NCI-H345 treated with DMSO at 0.1 percent for 48 hours (cell line): ENCODE measurements around the gene ZNF786.
A peak's percentile ranks its signal among the peaks of the same experiment; 100 is the strongest.
"Not testable (repeated sequence)": the region's sequence is repeated elsewhere in the genome, so short reads cannot be mapped to it uniquely, and the experiment has no call there.

Experiments
- DNase-seq: peaks from one replicate; lab custom pipeline; 2025; ENCODE audit not compliant: unreplicated experiment; lab: John Stamatoyannopoulos, UW

ZNF786 gene

DNA sequence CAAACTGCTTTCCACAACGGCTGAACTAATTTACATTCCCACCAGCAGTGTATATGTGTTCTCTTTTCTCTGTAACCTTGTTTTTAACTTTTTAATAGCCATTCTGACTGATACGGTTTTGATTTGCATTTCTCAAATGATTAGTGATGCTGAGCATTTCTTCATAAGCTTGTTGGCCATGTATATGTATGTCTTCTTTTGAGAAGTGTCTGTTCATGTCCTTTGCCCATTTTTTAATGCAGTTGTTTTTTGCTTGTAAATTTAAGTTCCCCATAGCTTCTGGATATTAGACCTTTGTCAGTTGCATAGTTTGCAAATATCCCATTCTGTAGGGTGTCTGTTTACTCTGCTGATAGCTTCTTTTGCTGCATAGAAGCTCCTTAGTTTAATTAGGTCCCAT is 6.1 kb downstream of the ZNF786 start:
- no peak for DNase-seq

DNA sequence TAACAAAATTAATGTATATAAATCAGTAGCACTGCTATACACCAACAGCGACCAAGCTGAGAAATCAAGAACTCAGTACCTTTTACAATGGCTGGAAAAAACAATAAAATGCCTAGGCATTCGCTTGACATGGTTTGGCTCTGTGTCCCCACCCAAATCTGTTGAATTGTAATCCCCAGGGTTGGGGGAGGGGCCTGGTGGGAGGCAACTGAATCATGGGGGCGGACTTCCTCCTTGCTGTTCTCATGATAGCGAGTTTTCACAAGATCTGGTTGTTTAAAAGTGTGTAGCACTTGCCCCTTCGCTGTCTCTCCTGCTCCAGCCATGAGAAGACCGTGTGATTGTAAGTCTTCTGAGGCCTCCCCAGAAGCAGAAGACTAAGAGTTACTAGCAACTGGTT is 8.6 kb downstream of the ZNF786 start:
- no peak for DNase-seq

DNA sequence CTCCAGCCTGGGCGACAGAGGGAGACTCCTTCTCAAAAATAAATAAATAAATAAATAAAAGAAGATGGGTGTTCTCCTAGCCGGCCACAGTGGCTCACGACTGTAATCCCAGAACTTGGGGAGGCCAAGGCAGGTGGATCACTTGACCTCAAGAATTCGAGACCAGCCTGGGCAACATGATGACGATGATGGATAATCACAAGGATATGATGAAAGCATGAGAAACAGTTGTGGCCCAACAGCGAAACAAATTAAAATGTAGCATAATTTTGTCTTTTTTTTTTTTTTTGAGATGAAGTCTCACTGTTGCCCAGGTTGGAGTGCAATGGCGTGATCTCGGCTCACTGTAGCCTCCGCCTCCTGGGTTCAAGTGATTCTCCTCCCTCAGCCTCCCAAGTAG is 12.9 kb downstream of the ZNF786 start:
- DNase-seq, result no peak

DNA sequence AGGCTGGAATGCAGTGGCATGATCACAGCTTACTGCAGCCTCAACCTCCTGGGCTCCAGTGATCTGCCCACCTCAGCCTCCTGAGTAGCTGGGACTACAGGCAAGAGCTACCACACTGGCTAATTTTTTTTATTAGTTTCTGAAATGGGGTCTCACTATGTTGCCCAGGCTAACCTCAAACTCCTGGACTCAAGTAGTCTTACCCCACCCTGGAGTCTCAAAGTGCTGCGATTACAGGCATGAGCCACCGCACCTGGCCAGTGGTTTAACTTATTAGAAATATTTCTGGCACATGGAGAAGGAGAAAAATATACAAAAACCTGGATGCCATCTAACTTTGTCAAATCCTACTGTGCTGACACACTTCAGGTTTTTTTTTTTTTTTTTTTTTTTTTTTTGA is 15.2 kb downstream of the ZNF786 start:
- DNase-seq, result no peak

- no peak for DNase-seq
Observed at GRCh38 chr7:149074116-149074885, 16.2 kb downstream of the ZNF786 start.

DNA sequence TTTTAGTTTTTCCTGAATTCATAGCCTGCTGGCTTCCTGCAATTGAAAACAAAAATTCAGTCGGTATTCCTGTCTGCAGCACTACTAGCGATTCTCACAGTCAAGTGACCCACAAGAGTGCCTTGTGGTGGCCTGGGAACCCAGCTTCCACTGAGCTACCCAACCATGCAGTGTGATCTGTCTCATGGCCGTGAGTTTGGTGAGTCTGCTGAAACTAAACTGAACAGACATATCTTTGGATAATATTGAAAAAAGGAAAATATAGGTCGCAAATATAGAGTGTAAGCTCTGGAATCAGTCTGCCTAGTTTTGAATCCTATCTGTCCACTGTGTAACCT is 18.1 kb downstream of the ZNF786 start:
- DNase-seq, result no peak

- DNase-seq, result no peak
Observed at GRCh38 chr7:149071641-149072437, 18.7 kb downstream of the ZNF786 start.

GRCh38 chr7:149071182-149071635 is 19.3 kb downstream of the ZNF786 start:
- DNase-seq, result no peak

- DNase-seq, result peak; percentile 87
Observed at GRCh38 chr7:149070372-149071125, 20.0 kb downstream of the ZNF786 start.

GRCh38 chr7:149067869-149068268 is 22.6 kb downstream of the ZNF786 start:
- no peak for DNase-seq

GRCh38 chr7:149063476-149063875 is 27.0 kb downstream of the ZNF786 start:
- DNase-seq, result no peak

GRCh38 chr7:149062217-149062899 is 28.2 kb downstream of the ZNF786 start:
- not testable (repeated sequence) for DNase-seq

- DNase-seq, result no peak
Observed at GRCh38 chr7:149060156-149060555, 30.4 kb downstream of the ZNF786 start.

GRCh38 chr7:149053885-149054284 is 36.6 kb downstream of the ZNF786 start:
- DNase-seq, result no peak

GRCh38 chr7:149053384-149053783 is 37.1 kb downstream of the ZNF786 start:
- DNase-seq, result no peak

GRCh38 chr7:149050941-149051340 is 39.6 kb downstream of the ZNF786 start:
- DNase-seq, result no peak

DNA sequence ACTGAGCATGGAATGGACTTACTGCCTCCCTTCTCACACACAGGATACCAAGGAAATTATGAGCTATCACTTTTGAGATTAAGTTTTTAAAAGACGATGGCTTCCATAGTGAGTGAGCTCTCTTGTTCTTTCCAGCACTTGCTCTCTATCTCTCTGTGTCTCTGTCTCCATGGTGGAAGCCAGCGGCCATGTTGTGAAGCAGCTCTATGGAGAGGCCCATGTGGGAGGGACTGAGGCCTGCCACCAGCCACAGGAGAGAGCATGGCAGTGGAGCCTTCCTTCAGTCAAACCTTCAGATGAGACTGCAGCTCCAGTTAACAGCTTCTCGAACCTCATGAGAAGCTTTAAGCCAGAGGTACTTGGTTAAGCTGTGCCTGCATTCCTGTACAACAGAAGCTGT is 41.7 kb downstream of the ZNF786 start:
- no peak for DNase-seq

DNA sequence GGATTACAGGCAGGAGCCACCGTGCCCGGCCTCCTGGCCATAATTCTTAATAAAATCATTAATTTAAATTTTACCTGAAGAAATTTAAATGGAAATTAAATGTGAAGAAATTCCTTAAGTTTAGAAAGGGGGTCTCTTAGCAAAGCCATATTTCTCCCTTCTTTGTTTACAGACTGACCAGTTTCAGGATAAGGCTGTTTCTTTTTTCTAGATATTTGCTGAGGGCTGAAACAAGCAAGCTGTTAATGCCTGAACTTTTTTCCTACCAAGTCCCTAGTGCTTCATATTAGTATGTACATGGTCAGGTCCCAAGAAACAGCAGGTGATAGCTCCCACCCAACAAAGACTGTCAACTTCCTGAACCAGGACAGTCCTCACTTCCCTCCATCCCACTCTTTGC is 44.1 kb downstream of the ZNF786 start:
- DNase-seq, result no peak

DNA sequence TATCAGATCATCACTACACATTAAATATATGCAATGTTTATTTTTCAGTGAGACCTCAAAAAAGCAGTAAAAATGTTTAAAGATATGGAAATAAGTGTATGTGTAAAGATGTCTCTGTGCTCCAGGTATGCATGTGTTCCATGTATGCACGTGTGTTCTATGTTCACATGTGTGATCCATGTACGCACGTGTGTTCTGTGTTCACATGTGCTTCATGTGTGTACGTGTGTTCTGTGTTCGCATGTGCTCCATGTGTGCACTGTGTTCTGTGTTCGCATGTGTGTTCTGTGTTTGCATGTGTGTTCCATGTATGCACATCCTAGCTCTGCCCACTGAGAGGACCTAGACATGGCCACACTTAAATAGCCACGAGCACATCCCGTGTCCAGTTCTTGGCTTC is 46.6 kb downstream of the ZNF786 start:
- DNase-seq, result no peak

DNA sequence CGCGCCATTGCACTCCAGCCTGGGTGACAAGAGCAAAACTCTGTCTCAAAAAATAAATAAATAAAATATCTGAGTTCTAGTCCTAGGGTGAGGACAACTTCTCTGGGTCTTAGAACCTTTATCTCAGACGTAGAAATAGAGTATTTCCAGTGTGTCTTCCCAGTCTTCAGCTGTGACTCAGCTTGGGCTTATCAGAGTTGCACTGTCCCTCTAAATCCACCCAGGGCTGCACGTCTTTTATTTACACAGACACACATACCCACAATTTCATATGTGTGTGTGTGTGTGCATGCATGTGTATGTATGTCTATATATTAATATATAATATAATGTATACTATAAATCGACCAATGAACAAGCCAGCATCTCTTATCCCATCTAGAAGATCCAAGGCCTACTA is 49.2 kb downstream of the ZNF786 start:
- no peak for DNase-seq

- not testable (repeated sequence) for DNase-seq
Observed at GRCh38 chr7:149038641-149039040, 51.9 kb downstream of the ZNF786 start.
